A549 (cell line): ENCODE results near the gene ZDHHC11. TPM values are rescaled to one million over a fixed set of nuclear protein-coding genes. Genes with fewer than 3 reads are reported as not detected.

Source experiments
- ATAC-seq, 2 experiments: fragments of 200-7000 bp in 1 of 2; fragments of >200 bp in 1 of 2; cut with Nextera tagmentation in 1 of 2; cut with Tn5 transposase in 1 of 2; 3 replicates each; pipeline versions ENCODE4 v1.8.0 to v1.9.1; 2018 to 2020; ENCODE audit warnings: mild to moderate bottlenecking in 1 of 2, moderate library complexity in 1 of 2
- CTCF ChIA-PET: fragments of 300-600 bp; sonication (Branson Sonifier 250); formaldehyde crosslinking; extraction: SDS; loops from one replicate; lab custom pipeline; 2021; ENCODE audit warnings: antibody characterized with exemption, inconsistent platforms; lab: Yijun Ruan, JAX
- POLR2A ChIA-PET: fragments of 350-600 bp; formaldehyde crosslinking; extraction: SDS; loops from one replicate; lab custom pipeline; 2021; ENCODE audit warnings: antibody characterized with exemption, inconsistent platforms; lab: Yijun Ruan, JAX
- DNase-seq, 2 experiments: peaks; one replicate each; pipeline versions ENCODE4 v3.0.0 to v3.0.0-alpha.2; 2011 to 2016; ENCODE audit warnings: low read depth in 1 of 2, low spot score in 1 of 2
- FAIRE-seq: peaks from 2 replicates; lab custom pipeline; 2011; peaks lifted over from hg19 to GRCh38; lab: Jason Lieb, UNC
- H3K27ac ChIP-seq, 2 experiments: fragments of >200 bp; sonication (Bioruptor Twin); formaldehyde crosslinking; 3 replicates each; pipeline ENCODE4 v1.5.1; 2016 to 2017
- H3K4me1 ChIP-seq: fragments of >200 bp; sonication (Bioruptor Twin); formaldehyde crosslinking; 3 replicates; pipeline ENCODE4 v1.6.1; 2016
- H3K4me2 ChIP-seq: fragments of >200 bp; sonication (Bioruptor Twin); formaldehyde crosslinking; 3 replicates; pipeline ENCODE4 v1.6.1; 2016
- H3K4me3 ChIP-seq: fragments of >200 bp; sonication (Bioruptor Twin); formaldehyde crosslinking; 3 replicates; pipeline ENCODE4 v1.5.1; 2016
- H3K9me3 ChIP-seq: fragments of >200 bp; sonication (Bioruptor Twin); formaldehyde crosslinking; 3 replicates; pipeline ENCODE4 v1.6.1; 2016
- BHLHE40 ChIP-seq: IDR thresholded peaks from 2 replicates; pipeline ENCODE4 v1.6.1; 2012; ENCODE audit warnings: low read depth, low read length, inconsistent platforms
- CHD4 ChIP-seq: fragments of 200-600 bp; sonication (generic); IDR thresholded peaks from 2 replicates; pipeline ENCODE4 v1.6.1; 2016; ENCODE audit warnings: antibody characterized with exemption, mild to moderate bottlenecking, borderline replicate concordance
- E2F6 ChIP-seq: IDR thresholded peaks from 2 replicates; pipeline ENCODE4 v1.6.1; 2012; ENCODE audit warnings: low read depth, borderline replicate concordance
- FOSB ChIP-seq: fragments of 250-450 bp; sonication (Bioruptor Pico); IDR thresholded peaks from 2 replicates; pipeline ENCODE4 v1.5.0; 2020; ENCODE audit warnings: mild to moderate bottlenecking, moderate library complexity
- FOSL2 ChIP-seq, 2 experiments: fragments of 450-650 bp in 1 of 2; fragments of >200 bp in 1 of 2; sonication (Bioruptor Twin) in 1 of 2; formaldehyde crosslinking; IDR thresholded peaks; 2 replicates each; pipeline versions ENCODE4 v1.5.0 to v1.6.1; 2016 to 2020; ENCODE audit warnings: mild to moderate bottlenecking in 1 of 2, moderate library complexity in 1 of 2
- FOXS1 ChIP-seq: fragments of 250-450 bp; sonication (Bioruptor Pico); IDR thresholded peaks from 2 replicates; pipeline ENCODE4 v1.5.0; 2020; ENCODE audit warnings: mild to moderate bottlenecking, moderate library complexity
- GATA3 ChIP-seq: IDR thresholded peaks from 2 replicates; pipeline ENCODE4 v1.6.1; 2012; ENCODE audit warnings: borderline replicate concordance
- HEYL ChIP-seq: fragments of 250-450 bp; sonication (Bioruptor Pico); IDR thresholded peaks from 2 replicates; pipeline ENCODE4 v1.8.0; 2021; ENCODE audit warnings: mild to moderate bottlenecking, moderate library complexity
- HOXB5 ChIP-seq: fragments of 250-450 bp; sonication (Bioruptor Pico); IDR thresholded peaks from 2 replicates; pipeline ENCODE4 v1.5.0; 2020; ENCODE audit warnings: mild to moderate bottlenecking, moderate library complexity
- JUNB ChIP-seq: fragments of >200 bp; sonication (Bioruptor Twin); formaldehyde crosslinking; IDR thresholded peaks from 2 replicates; pipeline ENCODE4 v1.6.1; 2016
- MAFK ChIP-seq: fragments of 450-650 bp; IDR thresholded peaks from 2 replicates; pipeline ENCODE4 v1.6.1; 2014; ENCODE audit not compliant: partially characterized antibody
- MAZ ChIP-seq: fragments of 150-350 bp; IDR thresholded peaks from 2 replicates; pipeline ENCODE4 v1.6.1; 2014; ENCODE audit warnings: antibody characterized with exemption, low read depth, low read length, borderline replicate concordance
- MYC ChIP-seq: IDR thresholded peaks from 2 replicates; pipeline ENCODE4 v1.6.1; 2012; ENCODE audit warnings: mild to moderate bottlenecking, inconsistent platforms, low read length, improper control_type of control experiment, borderline replicate concordance
- NR3C1 ChIP-seq: fragments of >200 bp; sonication (Bioruptor Twin); formaldehyde crosslinking; IDR thresholded peaks from 3 replicates; pipeline ENCODE4 v1.6.1; 2017
- PHF8 ChIP-seq: fragments of 200-600 bp; sonication (generic); IDR thresholded peaks from 2 replicates; pipeline ENCODE4 v1.6.1; 2016; ENCODE audit warnings: low read depth, mild to moderate bottlenecking, antibody characterized with exemption, moderate library complexity, borderline replicate concordance
- POLR2AphosphoS2 ChIP-seq: conservative IDR thresholded peaks from 2 replicates; pipeline ENCODE4 v1.6.1; 2012; ENCODE audit warnings: low read length, improper control_type of control experiment, inconsistent platforms
- RAD21 ChIP-seq, 2 experiments: fragments of >200 bp in 1 of 2; sonication (Bioruptor Twin) in 1 of 2; formaldehyde crosslinking in 1 of 2; IDR thresholded peaks in 1 of 2; conservative IDR thresholded peaks in 1 of 2; 2 replicates in 1 of 2; 3 replicates in 1 of 2; pipeline ENCODE4 v1.6.1; 2012 to 2018; ENCODE audit warnings: inconsistent platforms in 1 of 2
- RFX5 ChIP-seq: fragments of 450-650 bp; IDR thresholded peaks from 2 replicates; pipeline ENCODE4 v1.7.1; 2014; ENCODE audit warnings: antibody characterized with exemption, mild to moderate bottlenecking, moderate library complexity
- RNF2 ChIP-seq: fragments of 200-600 bp; sonication (generic); IDR thresholded peaks from 2 replicates; pipeline ENCODE4 v1.6.1; 2016; ENCODE audit warnings: low read depth, mild to moderate bottlenecking, antibody characterized with exemption, moderate library complexity, borderline replicate concordance
- TFCP2L1 ChIP-seq: fragments of 250-450 bp; sonication (Bioruptor Pico); IDR thresholded peaks from 2 replicates; pipeline ENCODE4 v1.5.0; 2021; ENCODE audit warnings: mild to moderate bottlenecking
- ZFP36 ChIP-seq: fragments of 450-650 bp; IDR thresholded peaks from 2 replicates; pipeline ENCODE4 v1.6.1; 2014; ENCODE audit warnings: borderline replicate concordance; ENCODE audit not compliant: partially characterized antibody
- ZSCAN20 ChIP-seq: fragments of 250-450 bp; sonication (Bioruptor Pico); IDR thresholded peaks from 2 replicates; pipeline ENCODE4 v1.8.0; 2022; ENCODE audit warnings: mild to moderate bottlenecking, moderate library complexity
- WGBS: methylation state at CpG from one replicate; pipeline ENCODE4 v1.1.6; 2017; ENCODE audit errors: missing lambda C conversion rate; 5-methylcytosine and 5-hydroxymethylcytosine counted together
- polyA plus RNA-seq, 4 experiments: library from polyadenylated mRNA; depleted of rRNA in 3 of 4; stranded (reverse); fragments of >200 nt; fragmentation: RNase III in 1 of 4; extraction: RNeasy Plus Mini Kit Qiagen cat#74134 plus additional on column Dnase treatment in 1 of 4; gene quantifications; 2 replicates in 3 of 4; 3 replicates in 1 of 4; pipeline ENCODE4 v1.2.3, GENCODE V29; 2011 to 2017

Gene ZDHHC11
- polyA plus RNA-seq, 2 of the 4 experiments (the other 2 are of a cell fraction) = 2.6 to 13.7 TPM

DNA sequence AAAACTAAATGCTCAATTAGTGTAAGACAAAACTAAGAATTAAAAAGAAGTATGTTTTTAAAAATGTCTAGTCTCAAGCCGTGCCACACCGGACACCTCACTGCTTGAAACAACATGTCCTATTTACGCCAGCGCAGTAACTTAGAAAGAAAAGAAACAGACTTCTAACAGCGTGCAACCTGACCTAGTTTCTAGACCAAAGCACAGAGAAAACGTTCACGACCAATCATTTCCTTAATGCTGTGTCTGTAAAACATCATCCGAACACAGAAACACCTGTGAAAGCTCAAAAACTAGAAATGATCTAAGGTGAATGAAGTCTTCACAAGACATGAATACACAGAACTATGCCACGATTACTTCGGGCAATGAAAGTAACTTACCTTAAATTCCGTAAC lies 37.9 kb upstream of the ZDHHC11 start:
- H3K9me3 ChIP-seq = no peaks in the 10 kb centered on the region
- no peak for FAIRE-seq
- ATAC-seq = no peak
- TF ChIP-seq NR3C1 (no peak), GATA3 (no peak), MAZ (no peak), ZFP36 (no peak)
- no peak for DNase-seq
- 93% methylated on average over 11 of the region's 11 CpGs for WGBS
- CTCF ChIA-PET = interaction anchor here (1.2 to 8.9 kb wide), 3 partner anchors 16 to 442 kb away, joined by 3 to 89 read pairs (median 4); no protein-coding TSS in a partner anchor
- H3K27ac ChIP-seq = no peak overlapping the region
- no peak overlapping the region for H3K4me2 ChIP-seq
- H3K4me1 ChIP-seq = peaks cover 10% of the 10 kb centered on the region; the same call in 2 of the 3 replicates
- POLR2A ChIA-PET = no interaction called here
- H3K4me3 ChIP-seq = no peak overlapping the region

- Histone ChIP-seq H3K4me1 (peaks cover 9% of the 10 kb centered on the region; the same call in 1 of the 3 replicates), H3K27ac (no peak overlapping the region), H3K9me3 (no peaks in the 10 kb centered on the region), H3K4me2 (no peak overlapping the region), H3K4me3 (no peak overlapping the region)
- WGBS = 94% methylated on average over 14 of the region's 14 CpGs
- no peak for FAIRE-seq
- CTCF ChIA-PET = interaction anchor here (1.2 to 8.9 kb wide), 3 partner anchors 16 to 441 kb away, joined by 3 to 89 read pairs (median 4); no protein-coding TSS in a partner anchor
- no peak for ATAC-seq
- TF ChIP-seq TFCP2L1 (CRISPR knock-in tag) (no peak), E2F6 (no peak), HOXB5 (CRISPR knock-in tag) (no peak), PHF8 (no peak), CHD4 (no peak), HEYL (CRISPR knock-in tag) (no peak)
- POLR2A ChIA-PET = no interaction called here
- no peak for DNase-seq
Measured at GRCh38 chr5:887947-888637, 37.3 kb upstream of the ZDHHC11 start.

GRCh38 chr5:886716-887325 lies 36.0 kb upstream of the ZDHHC11 start:
- FAIRE-seq = no peak
- H3K4me1 ChIP-seq = peaks cover 9% of the 10 kb centered on the region; the same call in 1 of the 3 replicates
- TF ChIP-seq RNF2 (no peak), RAD21 (conservative IDR thresholded peaks at IDR 0.05 in 1 of 2, IDR thresholded peaks at IDR 0.05 in 1 of 2) (no peak), JUNB (no peak), MAFK (no peak), PHF8 (no peak), FOXS1 (CRISPR knock-in tag) (no peak), ZSCAN20 (no peak), RFX5 (no peak), FOSL2 (IDR thresholded peaks at IDR 0.05) (no peak), FOSL2 (CRISPR knock-in tag; IDR thresholded peaks at IDR 0.05) (no peak), BHLHE40 (no peak), MYC (no peak), FOSB (CRISPR knock-in tag) (no peak), POLR2AphosphoS2 (no peak)
- ChIA-PET CTCF (interaction anchor here (1.4 kb wide), 1 partner anchor 16 kb away, joined by 4 read pairs; no protein-coding TSS in a partner anchor), POLR2A (no interaction called here)
- ATAC-seq = no peak
- WGBS = 96% methylated on average over 26 of the region's 26 CpGs
- H3K9me3 ChIP-seq = no peaks in the 10 kb centered on the region
- no peak overlapping the region for H3K4me2 ChIP-seq
- no peak overlapping the region for H3K27ac ChIP-seq
- no peak for DNase-seq
- no peak overlapping the region for H3K4me3 ChIP-seq
